CD4-positive, alpha-beta T cell treated with Interleukin-10 for 1 hour (primary cell): Measurements from ENCODE around the gene OR4C12.
"Not testable (repeated sequence)": the region's sequence is repeated elsewhere in the genome, so short reads cannot be mapped to it uniquely, and the experiment has no call there.

Experiments
- DNase-seq: peaks from one replicate; pipeline ENCODE4 v3.0.0-alpha.2; 2020

The OR4C12 gene

GRCh38 chr11:49982435-49982834, at the start of gene OR4C12:
OR4C12 (minus strand) TSS chr11:49982535; CDS start chr11:49982501, 34 bp downstream.
- DNase-seq = not testable (repeated sequence)

GRCh38 chr11:50030193-50030592, 47.9 kb upstream of the OR4C12 start:
- DNase-seq = no peak

- peak; percentile 30 for DNase-seq
These were observed 13.2 kb upstream of the OR4C12 start for GRCh38 chr11:49995565-49995964.

- DNase-seq = not testable (repeated sequence)
These were observed 8.9 kb downstream of the OR4C12 start for GRCh38 chr11:49973439-49973838.

GRCh38 chr11:49952091-49952490, 30.2 kb downstream of the OR4C12 start, which contains the start of gene OR4C13:
OR4C13 (plus strand) TSS chr11:49952391; CDS start chr11:49952423, 32 bp downstream.
- DNase-seq = no peak

- not testable (repeated sequence) for DNase-seq
These were observed 33.6 kb downstream of the OR4C12 start for GRCh38 chr11:49948701-49949100.
